ENCODE results near the gene CUEDC1. TPM values are rescaled to one million over a fixed set of nuclear protein-coding genes. Genes with fewer than 3 reads are reported as not detected.

Gene CUEDC1
- total RNA-seq, 4 donors from 2014 or later = 30.3 to 72.2 (median 51.2) TPM

- peak overlapping the region; percentile 28 to 44 (median 34) for H3K4me3 ChIP-seq
- 12% methylated on average over 14 of the region's 33 CpGs for WGBS
- intact Hi-C loops (cut with DNase I) = loop anchor here (5.0 kb wide), 2 partner anchors 73 to 113 kb away; partner anchors contain the start of gene VEZF1
- peaks cover 75 to 100% (median 92%) of the 10 kb centered on the region in 4 donors for H3K4me1 ChIP-seq
- no peaks in the 10 kb centered on the region for H3K9me3 ChIP-seq
- peak overlapping the region; percentile 88 to 95 (median 93) for H3K27ac ChIP-seq (replicated peaks in 1 of 4)
- DNase-seq (ENCODE audit: extremely low spot score) = no peak
- H3K27me3 ChIP-seq = no peaks in the 10 kb centered on the region
- TF ChIP-seq POLR2AphosphoS5 (IDR thresholded peaks at IDR 0.05) = peak in 1 of 2 donors; percentile 62
- TF ChIP-seq EP300 (IDR thresholded peaks at IDR 0.05) = no peak
- H3K36me3 ChIP-seq = peaks cover 18 to 76% (median 67%) of the 10 kb centered on the region in 4 donors
Measured at GRCh38 chr17:57874434-57875289, 80.5 kb downstream of the CUEDC1 start.

- H3K27me3 ChIP-seq = no peaks in the 10 kb centered on the region
- peak overlapping the region; percentile 88 to 95 (median 93) for H3K27ac ChIP-seq (replicated peaks in 1 of 4)
- no peak for DNase-seq (ENCODE audit: extremely low spot score)
- peaks cover 75 to 100% (median 92%) of the 10 kb centered on the region in 4 donors for H3K4me1 ChIP-seq
- TF ChIP-seq POLR2AphosphoS5 (IDR thresholded peaks at IDR 0.05) = no peak
- no peak for TF ChIP-seq EP300 (IDR thresholded peaks at IDR 0.05)
- TF ChIP-seq CTCF (IDR thresholded peaks at IDR 0.05) = no peak
- TF ChIP-seq POLR2A (IDR thresholded peaks at IDR 0.05; ENCODE audit: low read depth) = no peak
- H3K4me3 ChIP-seq = peak overlapping the region; percentile 28 to 44 (median 34)
- H3K9me3 ChIP-seq = no peaks in the 10 kb centered on the region
- peaks cover 18 to 77% (median 67%) of the 10 kb centered on the region in 4 donors for H3K36me3 ChIP-seq
- 23% methylated on average over 7 of the region's 7 CpGs for WGBS
- intact Hi-C loops (cut with DNase I) = no loop called here
Measured at GRCh38 chr17:57874058-57874419, 81.2 kb downstream of the CUEDC1 start.

GRCh38 chr17:57873261-57874057, 81.8 kb downstream of the CUEDC1 start:
- 78% methylated on average over 14 of the region's 16 CpGs for WGBS
- no peak overlapping the region for H3K4me3 ChIP-seq
- intact Hi-C loops (cut with DNase I) = no loop called here
- H3K9me3 ChIP-seq = no peaks in the 10 kb centered on the region
- no peaks in the 10 kb centered on the region for H3K27me3 ChIP-seq
- TF ChIP-seq POLR2AphosphoS5 (IDR thresholded peaks at IDR 0.05) = no peak
- TF ChIP-seq POLR2A (IDR thresholded peaks at IDR 0.05; ENCODE audit: low read depth) = no peak
- TF ChIP-seq EP300 (IDR thresholded peaks at IDR 0.05) = no peak
- TF ChIP-seq CTCF (IDR thresholded peaks at IDR 0.05) = no peak
- H3K36me3 ChIP-seq = peaks cover 18 to 76% (median 62%) of the 10 kb centered on the region in 4 donors
- H3K27ac ChIP-seq (replicated peaks in 1 of 4) = peak overlapping the region; percentile 88 to 95 (median 93)
- H3K4me1 ChIP-seq = peaks cover 75 to 100% (median 92%) of the 10 kb centered on the region in 4 donors
- DNase-seq (ENCODE audit: extremely low spot score) = no peak

GRCh38 chr17:57872536-57872935, 82.7 kb downstream of the CUEDC1 start:
- TF ChIP-seq POLR2AphosphoS5 (IDR thresholded peaks at IDR 0.05) = no peak
- no peak for TF ChIP-seq POLR2A (IDR thresholded peaks at IDR 0.05; ENCODE audit: low read depth)
- no peak for TF ChIP-seq CTCF (IDR thresholded peaks at IDR 0.05)
- TF ChIP-seq EP300 (IDR thresholded peaks at IDR 0.05) = no peak
- no peaks in the 10 kb centered on the region for H3K27me3 ChIP-seq
- no peak overlapping the region for H3K4me3 ChIP-seq
- intact Hi-C loops (cut with DNase I) = no loop called here
- peaks cover 18 to 70% (median 53%) of the 10 kb centered on the region in 4 donors for H3K36me3 ChIP-seq
- H3K9me3 ChIP-seq = no peaks in the 10 kb centered on the region
- WGBS = 89% methylated on average over 14 of the region's 14 CpGs
- peak overlapping the region; percentile 88 to 95 (median 93) for H3K27ac ChIP-seq (replicated peaks in 1 of 4)
- DNase-seq (ENCODE audit: extremely low spot score) = no peak
- peaks cover 78 to 100% (median 92%) of the 10 kb centered on the region in 4 donors for H3K4me1 ChIP-seq

- DNase-seq (ENCODE audit: extremely low spot score) = no peak
- Histone ChIP-seq H3K27ac (replicated peaks in 1 of 4) (peak overlapping the region; percentile 27 to 95 (median 90)), H3K36me3 (peaks cover 18 to 70% (median 54%) of the 10 kb centered on the region in 4 donors), H3K4me1 (peaks cover 80 to 100% (median 93%) of the 10 kb centered on the region in 4 donors), H3K27me3 (no peaks in the 10 kb centered on the region), H3K9me3 (no peaks in the 10 kb centered on the region), H3K4me3 (no peak overlapping the region)
- intact Hi-C loops (cut with DNase I) = no loop called here
- TF ChIP-seq CTCF (IDR thresholded peaks at IDR 0.05) (no peak), EP300 (IDR thresholded peaks at IDR 0.05) (no peak), POLR2AphosphoS5 (IDR thresholded peaks at IDR 0.05) (no peak), POLR2A (IDR thresholded peaks at IDR 0.05; ENCODE audit: low read depth) (no peak)
- 81% methylated on average over 7 of the region's 8 CpGs for whole genome bisulfite sequencing
Measured at GRCh38 chr17:57871863-57872262, 83.3 kb downstream of the CUEDC1 start.
